ENCODE measurements around the gene BMAL1. TPM values are rescaled to one million over a fixed set of nuclear protein-coding genes. Genes with fewer than 3 reads are reported as not detected.

BMAL1 gene
- total and polyA plus RNA-seq, 2 of the 4 experiments (the other 2 are of a cell fraction): 8.8 to 9.9 TPM

DNA sequence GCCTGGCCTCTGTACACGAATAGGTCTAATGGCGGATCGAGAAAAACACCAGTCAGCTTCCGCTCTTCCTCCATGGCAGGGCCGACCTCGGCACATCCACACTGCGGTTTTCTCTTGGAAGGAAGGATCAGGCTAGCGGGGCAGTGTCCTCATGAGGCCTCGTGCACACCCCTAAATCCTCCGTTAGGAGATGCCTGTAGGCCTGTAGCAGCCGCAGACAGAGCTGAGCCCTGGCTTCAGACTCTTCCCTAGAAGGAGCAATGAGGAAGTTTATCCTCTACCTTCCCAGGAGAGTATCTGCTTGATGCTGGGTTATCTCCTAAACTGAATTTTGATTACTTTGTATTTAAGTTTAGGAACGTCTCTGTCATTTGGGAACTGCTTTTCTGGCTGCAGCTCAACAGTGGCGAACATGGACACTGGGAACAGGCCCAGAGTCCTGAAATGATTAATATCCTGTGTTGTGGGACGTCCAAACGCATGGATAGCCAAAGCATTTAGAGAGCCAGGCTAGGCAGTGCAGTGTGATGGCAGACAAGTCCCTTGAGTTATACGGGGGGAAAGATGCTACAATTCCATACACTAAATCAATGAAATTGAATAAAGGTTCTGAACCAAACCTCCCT is 16.5 kb upstream of the BMAL1 start:
- Histone ChIP-seq H3K4me2 (ENCODE audit: low read depth, low read length) (peak overlapping the region; percentile 47), H3K4me3 (ENCODE audit: insufficient read depth, low read depth, low read length) (no peak overlapping the region), H4K5ac (ENCODE audit: low read depth, low read length) (peak overlapping the region; percentile 78), H4K8ac (ENCODE audit: low read depth in 2 of 2, low read length in 2 of 2) (peak overlapping the region; percentile 68 to 82), H3K14ac (replicated peaks; ENCODE audit: low read depth, low read length) (peak overlapping the region; percentile 94), H3K9ac (ENCODE audit: low read depth, low read length) (peak overlapping the region; percentile 7; the same call in 1 of the 2 replicates), H3K9me1 (ENCODE audit: insufficient read depth, low read length) (peaks cover 25% of the 10 kb centered on the region), H3K27ac (ENCODE audit: insufficient read depth, low read length) (peak overlapping the region; percentile 83), H2AK9ac (replicated peaks; ENCODE audit: low read depth, low read length, poor library complexity) (peak overlapping the region; percentile 58), H3K79me1 (ENCODE audit: low read depth in 1 of 2, low read length in 2 of 2) (0 out of 4 replicates have a peak, but pooled peaks cover 0 to 4% of the 10 kb centered on the region in 2 experiments), H3K4me1 (ENCODE audit: control insufficient read depth, insufficient read depth, low read length) (peaks cover 17% of the 10 kb centered on the region), H2BK15ac (ENCODE audit: low read depth, low read length) (peak overlapping the region; percentile 99), H2BK5ac (ENCODE audit: low read depth, low read length, poor library complexity, severe bottlenecking) (peak overlapping the region; percentile 56), H2AK5ac (ENCODE audit: low read depth, low read length) (peak overlapping the region; percentile 98), H2BK20ac (ENCODE audit: low read depth, low read length) (peak overlapping the region; percentile 84), H2AFZ (replicated peaks; ENCODE audit: low read length, poor library complexity) (peak overlapping the region; percentile 63), H3K23ac (ENCODE audit: low read depth, low read length) (peak overlapping the region; percentile 35), H4K91ac (ENCODE audit: insufficient read depth, low read depth, low read length) (peak overlapping the region; percentile 82), H3K27me3 (ENCODE audit: control insufficient read depth, insufficient read depth, low read length) (no peaks in the 10 kb centered on the region), H3K9me3 (ENCODE audit: control insufficient read depth, insufficient read depth, low read length) (no peaks in the 10 kb centered on the region), H3K56ac (ENCODE audit: extremely low read depth, insufficient read depth, low read length) (peak overlapping the region; percentile 80), H2BK120ac (ENCODE audit: low read depth, low read length) (peak overlapping the region; percentile 80), H3K4ac (ENCODE audit: low read depth, low read length) (peak overlapping the region; percentile 84), H3K36me3 (ENCODE audit: control insufficient read depth, insufficient read depth, low read length) (no peaks in the 10 kb centered on the region), H4K20me1 (ENCODE audit: insufficient read depth, low read length) (no peaks in the 10 kb centered on the region), H3K18ac (ENCODE audit: low read depth, low read length) (peak overlapping the region; percentile 60)
- no TSS peak for BruUV-seq (replicated peaks)
- ChIA-PET CTCF (interaction anchor here (1.0 to 1.1 kb wide), 2 partner anchors 11 to 39 kb away, joined by 3 to 5 read pairs; no protein-coding TSS in a partner anchor), POLR2A (ENCODE audit: unreplicated experiment) (interaction anchor here (0.6 kb wide), 1 partner anchor 780 kb away, joined by 5 read pairs; no protein-coding TSS in a partner anchor)
- no peak for TF ChIP-seq RCOR1 (IDR thresholded peaks at IDR 0.05; ENCODE audit: insufficient replicate concordance, low read length)
- TF ChIP-seq RFX5 (IDR thresholded peaks at IDR 0.05; ENCODE audit: low read depth, low read length): no peak
- TF ChIP-seq CHD1 (IDR thresholded peaks at IDR 0.05; ENCODE audit: low read depth, low read length): no peak
- TF ChIP-seq, protein P1, sequence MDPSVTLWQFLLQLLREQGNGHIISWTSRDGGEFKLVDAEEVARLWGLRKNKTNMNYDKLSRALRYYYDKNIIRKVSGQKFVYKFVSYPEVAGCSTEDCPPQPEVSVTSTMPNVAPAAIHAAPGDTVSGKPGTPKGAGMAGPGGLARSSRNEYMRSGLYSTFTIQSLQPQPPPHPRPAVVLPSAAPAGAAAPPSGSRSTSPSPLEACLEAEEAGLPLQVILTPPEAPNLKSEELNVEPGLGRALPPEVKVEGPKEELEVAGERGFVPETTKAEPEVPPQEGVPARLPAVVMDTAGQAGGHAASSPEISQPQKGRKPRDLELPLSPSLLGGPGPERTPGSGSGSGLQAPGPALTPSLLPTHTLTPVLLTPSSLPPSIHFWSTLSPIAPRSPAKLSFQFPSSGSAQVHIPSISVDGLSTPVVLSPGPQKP (IDR thresholded peaks at IDR 0.05; ENCODE audit: borderline replicate concordance, low read depth, low read length): no peak
- TF ChIP-seq MAZ (IDR thresholded peaks at IDR 0.05; ENCODE audit: borderline replicate concordance, low read depth, low read length): no peak
- TF ChIP-seq CEBPB (IDR thresholded peaks at IDR 0.05; ENCODE audit: low read depth, low read length): no peak
- no peak for TF ChIP-seq SMC3 (IDR thresholded peaks at IDR 0.05; ENCODE audit: low read depth, low read length)
- no peak for TF ChIP-seq RAD21 (IDR thresholded peaks at IDR 0.05; ENCODE audit: low read length)
- TF ChIP-seq, protein P2, sequence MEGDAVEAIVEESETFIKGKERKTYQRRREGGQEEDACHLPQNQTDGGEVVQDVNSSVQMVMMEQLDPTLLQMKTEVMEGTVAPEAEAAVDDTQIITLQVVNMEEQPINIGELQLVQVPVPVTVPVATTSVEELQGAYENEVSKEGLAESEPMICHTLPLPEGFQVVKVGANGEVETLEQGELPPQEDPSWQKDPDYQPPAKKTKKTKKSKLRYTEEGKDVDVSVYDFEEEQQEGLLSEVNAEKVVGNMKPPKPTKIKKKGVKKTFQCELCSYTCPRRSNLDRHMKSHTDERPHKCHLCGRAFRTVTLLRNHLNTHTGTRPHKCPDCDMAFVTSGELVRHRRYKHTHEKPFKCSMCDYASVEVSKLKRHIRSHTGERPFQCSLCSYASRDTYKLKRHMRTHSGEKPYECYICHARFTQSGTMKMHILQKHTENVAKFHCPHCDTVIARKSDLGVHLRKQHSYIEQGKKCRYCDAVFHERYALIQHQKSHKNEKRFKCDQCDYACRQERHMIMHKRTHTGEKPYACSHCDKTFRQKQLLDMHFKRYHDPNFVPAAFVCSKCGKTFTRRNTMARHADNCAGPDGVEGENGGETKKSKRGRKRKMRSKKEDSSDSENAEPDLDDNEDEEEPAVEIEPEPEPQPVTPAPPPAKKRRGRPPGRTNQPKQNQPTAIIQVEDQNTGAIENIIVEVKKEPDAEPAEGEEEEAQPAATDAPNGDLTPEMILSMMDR (conservative IDR thresholded peaks at IDR 0.05; ENCODE audit: low read depth, low read length): no peak
- TF ChIP-seq BHLHE40 (IDR thresholded peaks at IDR 0.05; ENCODE audit: low read depth, low read length): no peak
- no peak for TF ChIP-seq MXI1 (IDR thresholded peaks at IDR 0.05; ENCODE audit: borderline replicate concordance, low read depth, low read length)
- TF ChIP-seq NFE2L2 (IDR thresholded peaks at IDR 0.05; ENCODE audit: low read depth, low read length): no peak
- no peak for TF ChIP-seq MAFK (IDR thresholded peaks at IDR 0.05; ENCODE audit: low read depth, low read length)
- DNase-seq (peak; percentile 12), ATAC-seq (ENCODE audit: low read depth) (peak; percentile 64)
- WGBS, 2 experiments (ENCODE audit: extremely low coverage in 2 of 2, insufficient read length in 1 of 2): 97% methylated on average over 6 of the region's 16 CpGs; no CpG with 5 or more reads in 1 of the 2 experiments
- dilution Hi-C loops (cut with HindIII; ENCODE audit: low sequenced_read_pairs, unreplicated experiment) (no loop called here), intact Hi-C loops (cut with micrococcal nuclease) (loop anchor here (1.0 to 5.0 kb wide), 2 partner anchors 16 to 76 kb away; partner anchors contain the start of gene BMAL1), in situ Hi-C loops (cut with MboI; ENCODE audit: low sequenced_read_pairs) (no loop called here)

Measured in IMR-90 (cell line).